ENCODE data around the gene CELF4. TPM values are rescaled to one million over a fixed set of nuclear protein-coding genes. Genes with fewer than 3 reads are reported as not detected.

Gene CELF4
- total RNA-seq, 3 donors from 2014 or later = 1.0 TPM; not detected in 2

GRCh38 chr18:37428288-37428974 lies 137.2 kb downstream of the CELF4 start:
- Histone ChIP-seq H3K4me3 (no peak overlapping the region), H3K4me1 (no peaks in the 10 kb centered on the region), H3K27ac (no peak overlapping the region), H3K9me3 (no peaks in the 10 kb centered on the region), H3K36me3 (no peaks in the 10 kb centered on the region), H3K27me3 (no peaks in the 10 kb centered on the region)
- TF ChIP-seq POLR2AphosphoS5 (IDR thresholded peaks at IDR 0.05) (no peak), CTCF (IDR thresholded peaks at IDR 0.05) (no peak), POLR2A (IDR thresholded peaks at IDR 0.05) (no peak)
- intact Hi-C loops (cut with DNase I; ENCODE audit: low total_unique reads) = no loop called here
- no peak for DNase-seq (ENCODE audit: low spot score in 2 of 2)

- no peak for DNase-seq (ENCODE audit: low spot score in 2 of 2)
- Histone ChIP-seq H3K4me3 (no peak overlapping the region), H3K27ac (no peak overlapping the region), H3K27me3 (no peaks in the 10 kb centered on the region), H3K4me1 (no peaks in the 10 kb centered on the region), H3K9me3 (no peaks in the 10 kb centered on the region), H3K36me3 (no peaks in the 10 kb centered on the region)
- intact Hi-C loops (cut with DNase I; ENCODE audit: low total_unique reads) = no loop called here
- no peak for TF ChIP-seq POLR2AphosphoS5 (IDR thresholded peaks at IDR 0.05)
- no peak for TF ChIP-seq POLR2A (IDR thresholded peaks at IDR 0.05)
- TF ChIP-seq CTCF (IDR thresholded peaks at IDR 0.05) = no peak
Observed at GRCh38 chr18:37426586-37426985, 139.0 kb downstream of the CELF4 start.

GRCh38 chr18:37425222-37425621 lies 140.4 kb downstream of the CELF4 start:
- Histone ChIP-seq H3K27ac (no peak overlapping the region), H3K4me1 (no peaks in the 10 kb centered on the region), H3K36me3 (no peaks in the 10 kb centered on the region), H3K9me3 (no peaks in the 10 kb centered on the region), H3K27me3 (no peaks in the 10 kb centered on the region), H3K4me3 (no peak overlapping the region)
- no peak for DNase-seq (ENCODE audit: low spot score in 2 of 2)
- TF ChIP-seq POLR2A (IDR thresholded peaks at IDR 0.05) (no peak), POLR2AphosphoS5 (IDR thresholded peaks at IDR 0.05) (no peak), CTCF (IDR thresholded peaks at IDR 0.05) (no peak)
- intact Hi-C loops (cut with DNase I; ENCODE audit: low total_unique reads) = no loop called here

GRCh38 chr18:37424507-37424906 lies 141.1 kb downstream of the CELF4 start:
- Histone ChIP-seq H3K4me1 (no peaks in the 10 kb centered on the region), H3K4me3 (no peak overlapping the region), H3K27ac (no peak overlapping the region), H3K9me3 (no peaks in the 10 kb centered on the region), H3K36me3 (no peaks in the 10 kb centered on the region), H3K27me3 (no peaks in the 10 kb centered on the region)
- intact Hi-C loops (cut with DNase I; ENCODE audit: low total_unique reads) = no loop called here
- TF ChIP-seq POLR2A (IDR thresholded peaks at IDR 0.05) = no peak
- no peak for TF ChIP-seq POLR2AphosphoS5 (IDR thresholded peaks at IDR 0.05)
- TF ChIP-seq CTCF (IDR thresholded peaks at IDR 0.05) = no peak
- DNase-seq (ENCODE audit: low spot score in 2 of 2) = no peak

GRCh38 chr18:37422596-37422995 lies 143.0 kb downstream of the CELF4 start:
- no peak overlapping the region for H3K27ac ChIP-seq
- intact Hi-C loops (cut with DNase I; ENCODE audit: low total_unique reads) = no loop called here
- H3K4me3 ChIP-seq = no peak overlapping the region
- no peak for TF ChIP-seq POLR2AphosphoS5 (IDR thresholded peaks at IDR 0.05)
- no peak for TF ChIP-seq POLR2A (IDR thresholded peaks at IDR 0.05)
- TF ChIP-seq CTCF (IDR thresholded peaks at IDR 0.05) = no peak
- H3K36me3 ChIP-seq = no peaks in the 10 kb centered on the region
- no peaks in the 10 kb centered on the region for H3K9me3 ChIP-seq
- H3K4me1 ChIP-seq = no peaks in the 10 kb centered on the region
- no peaks in the 10 kb centered on the region for H3K27me3 ChIP-seq
- no peak for DNase-seq (ENCODE audit: low spot score in 2 of 2)

Data from breast epithelium (tissue), 4 donors.